Neural cell (in vitro differentiated cells): ENCODE measurements around the gene LRRC14B. TPM values are rescaled to one million over a fixed set of nuclear protein-coding genes. Genes with fewer than 3 reads are reported as not detected.

Experiments used
- H2AFZ ChIP-seq: fragments of 200-600, 300-800 bp; sonication (generic), shearing (Covaris generic); 2 replicates; pipeline ENCODE4 v1.6.0; 2014; ENCODE audit warnings: low read depth, mild to moderate bottlenecking, antibody characterized with exemption, low read length, moderate library complexity
- H3F3A ChIP-seq: fragments of 200-600 bp; shearing (Covaris generic); 2 replicates; pipeline ENCODE4 v1.6.1; 2016; ENCODE audit warnings: mild to moderate bottlenecking, moderate library complexity, mixed read lengths, antibody characterized with exemption, low read length; ENCODE audit not compliant: insufficient read depth, poor library complexity, severe bottlenecking
- H3K27ac ChIP-seq: fragments of 200-600, 300-800 bp; sonication (generic), shearing (Covaris generic); 2 replicates; pipeline ENCODE4 v1.5.1; 2014; ENCODE audit warnings: mild to moderate bottlenecking, low read length, moderate library complexity
- H3K27me3 ChIP-seq: fragments of 300-800, 200-600 bp; sonication (generic), shearing (Covaris generic); 2 replicates; pipeline ENCODE4 v1.6.0; 2014; ENCODE audit warnings: mild to moderate bottlenecking, low read depth, low read length, moderate library complexity; ENCODE audit not compliant: insufficient read depth
- H3K36me3 ChIP-seq: fragments of 300-800, 200-600 bp; sonication (generic), shearing (Covaris generic); 2 replicates; pipeline ENCODE4 v1.5.1; 2014; ENCODE audit warnings: mild to moderate bottlenecking, antibody characterized with exemption, low read length, moderate library complexity; ENCODE audit not compliant: insufficient read depth
- H3K4me2 ChIP-seq: fragments of 300-800, 200-600 bp; sonication (generic), shearing (Covaris generic); 2 replicates; pipeline ENCODE4 v1.6.0; 2014; ENCODE audit warnings: mild to moderate bottlenecking, low read length
- H3K4me3 ChIP-seq: fragments of 300-800, 200-600 bp; sonication (generic), shearing (Covaris generic); 2 replicates; pipeline ENCODE4 v1.5.1; 2014; ENCODE audit warnings: mild to moderate bottlenecking, low read length, moderate library complexity
- H3K79me2 ChIP-seq: fragments of 200-600 bp; shearing (Covaris generic); replicated peaks from 2 replicates; pipeline ENCODE4 v1.6.0; 2014; ENCODE audit warnings: mild to moderate bottlenecking, low read length, moderate library complexity; ENCODE audit not compliant: insufficient read depth
- H3K9ac ChIP-seq: fragments of 300-800, 200-600 bp; sonication (generic), shearing (Covaris generic); 2 replicates; pipeline ENCODE4 v1.6.1; 2016; ENCODE audit warnings: mild to moderate bottlenecking, low read length, mixed read lengths
- H3K9me2 ChIP-seq: fragments of 200-600 bp; shearing (Covaris generic); 2 replicates; pipeline ENCODE4 v1.6.1; 2016; ENCODE audit warnings: mild to moderate bottlenecking, low read length, mixed read lengths; ENCODE audit not compliant: insufficient read depth
- H3K9me3 ChIP-seq: fragments of 200-600, 300-800 bp; sonication (generic), shearing (Covaris generic); 2 replicates; pipeline ENCODE4 v1.6.1; 2016; ENCODE audit warnings: mild to moderate bottlenecking, mixed run types, low read length, moderate library complexity, mixed read lengths
- H4K20me1 ChIP-seq: fragments of 200-600 bp; shearing (Covaris generic); 2 replicates; pipeline ENCODE4 v1.6.1; 2016; ENCODE audit warnings: mild to moderate bottlenecking, mixed run types; ENCODE audit not compliant: insufficient read depth
- CTCF ChIP-seq: fragments of 450-650 bp; IDR thresholded peaks from 2 replicates; pipeline ENCODE4 v1.5.1; 2014; ENCODE audit warnings: antibody characterized with exemption, mild to moderate bottlenecking, moderate library complexity; ENCODE audit not compliant: poor library complexity, severe bottlenecking
- EP300 ChIP-seq: fragments of 450-650 bp; conservative IDR thresholded peaks from 2 replicates; pipeline ENCODE4 v1.6.1; 2014; ENCODE audit warnings: antibody characterized with exemption, mild to moderate bottlenecking, moderate library complexity; ENCODE audit not compliant: poor library complexity, severe bottlenecking
- EZH2 ChIP-seq: fragments of 200-600, 300-800 bp; shearing (Covaris generic), sonication (generic); IDR thresholded peaks from 2 replicates; pipeline ENCODE4 v1.6.1; 2014; ENCODE audit warnings: antibody characterized with exemption, low read length, borderline replicate concordance, mild to moderate bottlenecking; ENCODE audit not compliant: insufficient read depth, poor library complexity, severe bottlenecking
- MXI1 ChIP-seq: fragments of 450-650 bp; conservative IDR thresholded peaks from 2 replicates; pipeline ENCODE4 v1.6.1; 2014; ENCODE audit warnings: antibody characterized with exemption, mild to moderate bottlenecking; ENCODE audit not compliant: poor library complexity, severe bottlenecking
- POLR2AphosphoS5 ChIP-seq: IDR thresholded peaks from 2 replicates; pipeline ENCODE4 v1.6.1; 2012
- RAD21 ChIP-seq: fragments of 450-650 bp; conservative IDR thresholded peaks from 2 replicates; pipeline ENCODE4 v1.6.1; 2014; ENCODE audit warnings: antibody characterized with exemption, mild to moderate bottlenecking, moderate library complexity
- REST ChIP-seq: IDR thresholded peaks from 2 replicates; pipeline ENCODE4 v1.6.1; 2012; ENCODE audit warnings: borderline replicate concordance
- SMC3 ChIP-seq: fragments of 450-650 bp; conservative IDR thresholded peaks from 2 replicates; pipeline ENCODE4 v1.6.1; 2014; ENCODE audit warnings: antibody characterized with exemption, mild to moderate bottlenecking, moderate library complexity; ENCODE audit not compliant: poor library complexity
- TAF1 ChIP-seq: IDR thresholded peaks from 2 replicates; pipeline ENCODE4 v1.6.1; 2012; ENCODE audit warnings: low read depth
- polyA minus RNA-seq: library from RNA; depleted of rRNA, polyadenylated mRNA; stranded (reverse); fragments of >200 nt; gene quantifications from 2 replicates; pipeline ENCODE4 v1.2.3, GENCODE V29; 2014
- polyA plus RNA-seq: library from polyadenylated mRNA; depleted of rRNA; stranded (reverse); fragments of >200 nt; gene quantifications from 2 replicates; pipeline ENCODE4 v1.2.3, GENCODE V29; 2014

Gene LRRC14B
- polyA plus RNA-seq (not detected in 2 replicates), polyA minus RNA-seq (not detected in 2 replicates)

- Histone ChIP-seq H3K4me2 (no peak within 1 kb of the TSS), H3K4me3 (no peak within 1 kb of the TSS), H3K79me2 (no peaks in the 10 kb centered on the region)
Measured at GRCh38 chr5:191036-191948, at the start of gene LRRC14B. LRRC14B (plus strand) TSS chr5:191495; CDS start chr5:191539, 44 bp downstream.

More at GRCh38 chr5:191036-191948, at the start of gene LRRC14B:
- TF ChIP-seq REST (no peak), MXI1 (no peak), TAF1 (no peak), POLR2AphosphoS5 (no peak), CTCF (no peak), EZH2 (no peak), RAD21 (no peak), EP300 (no peak), SMC3 (no peak)
- H3K27ac ChIP-seq: no peak within 1 kb of the TSS
- no peaks in the 10 kb centered on the region for H4K20me1 ChIP-seq
- no peaks in the 10 kb centered on the region for H3K27me3 ChIP-seq
- H2AFZ ChIP-seq: no peak within 1 kb of the TSS
- no peaks in the 10 kb centered on the region for H3F3A ChIP-seq
- H3K9me3 ChIP-seq: no peaks in the 10 kb centered on the region
- H3K9ac ChIP-seq: no peak within 1 kb of the TSS
- H3K9me2 ChIP-seq: no peaks in the 10 kb centered on the region
- H3K36me3 ChIP-seq: no peaks in the 10 kb centered on the region
